ENCODE results near the gene CD3D.

CD3D gene

DNA sequence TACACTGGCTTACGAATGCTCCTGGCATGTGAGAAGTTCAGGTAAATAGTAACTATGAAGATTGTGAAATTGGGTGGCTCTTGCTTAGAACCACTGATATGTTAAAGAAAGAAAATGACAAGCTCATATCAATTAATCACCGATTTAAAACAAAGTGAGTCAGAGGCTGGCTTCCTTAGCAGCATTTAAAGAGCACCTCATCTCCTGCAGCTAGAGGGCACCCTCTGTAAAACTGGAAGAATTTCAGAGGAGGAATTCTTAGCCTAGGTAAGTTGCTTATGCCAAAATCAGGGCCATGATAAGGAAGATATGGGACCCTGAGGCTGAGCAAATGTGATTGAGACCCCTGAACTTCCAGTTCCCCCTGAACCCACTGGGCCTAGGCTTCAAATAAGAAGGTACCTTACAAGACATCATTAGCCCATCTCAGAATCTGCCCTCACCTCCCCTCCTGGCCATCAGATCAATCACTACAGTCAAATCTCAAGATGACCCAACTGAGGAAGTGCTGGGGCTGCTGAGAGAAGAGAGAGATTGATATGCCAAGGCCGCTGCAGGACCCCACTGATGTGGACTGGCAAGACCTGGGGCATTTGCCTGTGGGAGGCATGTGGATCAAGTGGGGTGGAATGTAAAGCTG is 46.6 kb downstream of the CD3D start:
- DNase-seq: no peak

- no peak for DNase-seq
Measured at GRCh38 chr11:118295199-118295598, 47.3 kb downstream of the CD3D start.

DNA sequence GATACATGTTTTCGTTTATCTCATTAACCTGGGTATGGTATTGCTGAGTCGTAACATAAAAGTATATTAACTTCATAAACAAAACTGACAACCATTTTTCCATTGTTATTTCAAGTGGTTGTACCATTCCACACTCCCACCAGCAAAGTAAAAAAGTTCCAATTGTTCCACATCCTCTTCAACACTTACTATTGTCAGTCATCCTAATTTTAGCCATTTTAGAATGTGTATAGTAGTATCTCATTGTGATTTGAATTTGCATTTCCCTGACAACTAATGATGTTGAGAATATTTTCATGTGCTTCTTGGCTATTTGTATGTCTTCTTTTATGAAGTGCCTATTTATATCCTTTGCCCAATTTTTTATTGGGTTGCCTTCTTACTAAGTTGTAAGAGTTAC is 48.5 kb downstream of the CD3D start:
- DNase-seq: no peak

DNA sequence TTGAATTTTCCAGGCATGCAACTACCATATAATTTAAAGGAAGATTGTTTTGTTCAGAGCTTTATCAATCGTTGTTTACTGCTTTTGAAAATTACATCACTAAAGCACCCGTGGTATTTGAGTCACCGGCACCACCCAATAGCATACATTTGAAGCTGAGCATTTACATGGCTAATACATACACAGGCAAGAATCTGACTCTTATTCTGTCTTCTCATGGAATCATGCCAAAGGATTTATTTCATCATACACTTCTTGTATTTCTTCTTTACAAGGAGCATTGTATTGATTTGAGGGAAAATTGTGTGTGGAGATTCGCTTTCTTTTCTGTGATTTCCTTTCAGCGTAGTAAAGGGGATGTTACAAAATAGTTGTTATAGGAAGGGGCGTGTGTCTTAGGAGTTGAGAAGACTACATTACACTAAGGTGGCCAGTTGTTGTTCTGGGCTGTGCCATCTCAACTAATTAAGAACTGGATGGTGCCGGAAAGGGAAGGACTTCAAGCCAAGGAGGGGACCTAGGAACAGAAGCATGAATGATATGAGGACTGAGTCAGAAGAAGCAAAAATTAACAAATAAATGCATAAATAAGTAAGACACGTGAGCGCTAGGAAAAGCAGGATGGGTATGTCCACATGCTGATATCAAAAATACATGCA is 50.9 kb downstream of the CD3D start:
- no peak for DNase-seq

GRCh38 chr11:118290923-118291322 is 51.6 kb downstream of the CD3D start:
- no peak for DNase-seq

DNA sequence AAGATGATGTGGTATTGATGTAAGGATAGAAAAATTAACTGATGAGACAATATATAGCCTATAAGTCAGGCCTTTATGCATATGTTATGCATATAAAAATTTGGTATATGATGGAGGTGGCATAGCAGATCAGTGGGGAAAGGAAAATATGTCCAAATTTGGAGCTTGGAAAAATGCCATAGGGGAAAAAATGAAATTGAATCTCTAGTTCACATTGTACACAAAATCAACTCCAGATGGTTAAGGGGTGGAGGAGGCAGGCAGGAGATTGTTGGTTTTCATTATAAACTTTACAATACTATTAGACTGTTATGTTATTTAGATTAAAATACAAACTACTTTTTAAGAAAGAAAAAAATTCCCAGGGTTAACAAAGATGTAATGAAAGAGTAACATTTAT is 53.1 kb downstream of the CD3D start:
- DNase-seq: no peak
